ENCODE measurements around the gene MFGE8.
A peak's percentile ranks its signal among the peaks of the same experiment; 100 is the strongest.

MFGE8 gene

DNA sequence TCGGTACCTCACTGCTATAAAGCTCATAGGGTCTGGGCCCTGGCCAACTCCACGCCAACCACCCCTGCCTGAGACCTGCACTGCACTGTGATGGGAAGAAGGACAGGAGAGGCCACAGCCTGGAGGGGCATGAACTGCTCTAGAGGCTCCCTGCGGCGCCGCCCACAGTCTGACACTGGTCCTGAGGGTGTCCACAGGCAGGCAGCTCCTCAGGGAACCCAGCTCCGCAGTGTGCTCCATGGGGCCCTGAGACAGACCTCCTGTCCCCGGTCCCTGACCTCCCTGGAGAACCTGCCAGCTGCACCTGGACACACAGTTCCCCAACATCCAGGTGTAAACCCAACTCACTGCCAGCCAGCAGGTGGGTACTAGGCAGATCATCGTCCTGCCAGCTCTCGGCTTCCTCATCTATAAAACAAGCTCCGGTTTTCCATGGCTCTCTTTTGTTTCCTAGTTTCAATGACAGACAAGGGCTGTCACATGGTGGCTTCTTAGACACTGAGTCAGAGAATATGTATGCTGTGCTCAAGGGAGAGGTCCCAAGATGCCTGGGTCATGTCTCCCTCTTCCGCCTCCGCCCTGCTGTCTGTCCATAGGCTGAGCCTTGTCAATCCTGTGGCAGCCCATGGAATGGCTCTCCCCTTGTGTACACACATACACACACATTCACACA lies 12.7 kb downstream of the MFGE8 start:
- DNase-seq (ENCODE audit: low spot score), result peak; percentile 54

DNA sequence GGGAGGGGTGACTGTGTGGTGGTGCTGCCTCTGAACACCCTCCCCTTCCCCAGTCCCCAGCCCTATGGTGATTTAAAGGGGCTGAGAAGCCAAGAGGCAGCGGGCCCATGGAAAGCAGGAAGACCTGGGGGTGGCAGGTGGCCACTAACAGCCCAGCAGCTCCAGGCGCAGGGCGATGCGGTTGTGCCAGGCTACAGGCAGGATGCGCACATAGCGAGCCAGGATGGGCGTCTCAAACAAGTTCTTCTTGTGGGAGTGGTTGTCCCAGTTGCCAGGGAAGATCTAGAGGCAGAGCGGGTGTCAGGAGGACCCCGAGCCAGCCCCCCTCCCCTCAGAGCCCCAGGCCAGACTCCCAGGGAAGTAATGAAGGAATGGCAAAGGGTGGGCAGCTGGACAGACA lies 13.9 kb downstream of the MFGE8 start:
- DNase-seq (ENCODE audit: low spot score), result no peak

DNA sequence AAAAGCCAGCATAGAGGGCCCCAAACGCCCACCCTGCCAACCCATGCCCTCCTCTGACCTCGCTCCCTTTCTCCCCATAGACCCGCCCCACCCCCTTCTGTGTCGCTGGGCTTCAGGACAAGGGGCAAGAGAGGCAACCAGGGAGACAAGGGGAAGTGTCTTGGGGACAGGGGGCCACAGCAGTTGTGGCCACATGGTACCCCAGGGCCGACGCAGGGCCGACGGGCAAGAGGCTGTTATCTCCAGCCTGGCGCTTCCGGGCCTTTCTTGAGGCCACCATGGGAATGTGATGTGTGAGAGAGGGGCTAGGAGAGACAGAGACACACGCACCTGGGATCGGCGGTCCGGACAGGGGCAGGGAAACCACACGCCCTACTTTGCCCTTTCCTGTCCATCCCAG lies 14.4 kb downstream of the MFGE8 start:
- DNase-seq (ENCODE audit: low spot score), result no peak

DNA sequence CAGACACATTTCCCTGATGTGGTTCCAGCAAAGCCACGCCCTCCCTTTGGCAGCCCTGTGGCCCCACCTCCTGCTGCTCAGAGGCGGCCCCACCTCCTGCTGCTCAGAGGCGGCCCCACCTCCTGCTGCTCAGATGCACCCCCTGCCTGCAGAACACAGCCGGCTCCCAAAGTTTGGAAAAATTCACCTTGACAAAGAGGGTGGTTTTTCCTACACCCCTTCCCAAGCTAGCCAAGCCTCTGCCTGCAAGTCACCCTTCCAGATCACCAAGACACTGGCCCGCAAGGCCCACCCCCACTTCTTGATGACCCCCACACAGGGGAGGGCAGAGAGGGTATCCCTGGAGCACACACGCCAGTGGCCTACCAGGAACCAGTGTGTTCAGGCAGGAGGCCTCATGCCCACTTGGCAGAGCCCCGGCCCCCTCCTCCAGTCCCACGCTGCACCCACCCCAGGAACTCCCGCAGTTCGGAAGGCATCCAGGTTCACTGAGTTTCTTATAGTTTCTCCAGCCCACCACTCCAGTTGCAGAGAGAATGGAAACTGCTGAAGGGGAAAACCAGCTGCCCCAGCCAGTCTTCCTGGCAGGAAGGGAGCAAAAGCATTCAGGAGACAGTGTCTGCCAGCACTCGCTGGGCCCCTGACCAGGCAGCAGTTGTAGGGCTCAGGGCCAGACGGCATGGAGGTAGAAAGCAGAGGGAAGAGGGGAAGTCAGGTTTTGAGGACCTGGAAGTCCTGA lies 15.6 kb downstream of the MFGE8 start:
- peak; percentile 89 for DNase-seq (ENCODE audit: low spot score)

DNA sequence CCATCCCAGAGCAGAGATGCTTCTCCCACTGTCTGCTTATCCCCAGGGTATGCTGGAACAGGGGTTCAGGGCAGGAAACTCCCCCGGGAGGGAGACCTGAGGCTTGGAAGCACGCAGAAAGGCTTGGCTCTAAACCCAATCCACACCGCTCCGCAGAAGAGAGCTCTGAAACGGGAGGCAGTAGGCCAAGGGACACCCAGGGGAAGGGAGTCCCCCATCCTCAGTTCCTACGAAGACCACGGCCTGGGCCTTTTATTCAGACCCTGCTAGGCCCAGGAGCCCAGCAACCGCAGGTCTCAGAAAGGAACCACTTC lies 16.1 kb downstream of the MFGE8 start:
- DNase-seq (ENCODE audit: low spot score), result no peak

DNA sequence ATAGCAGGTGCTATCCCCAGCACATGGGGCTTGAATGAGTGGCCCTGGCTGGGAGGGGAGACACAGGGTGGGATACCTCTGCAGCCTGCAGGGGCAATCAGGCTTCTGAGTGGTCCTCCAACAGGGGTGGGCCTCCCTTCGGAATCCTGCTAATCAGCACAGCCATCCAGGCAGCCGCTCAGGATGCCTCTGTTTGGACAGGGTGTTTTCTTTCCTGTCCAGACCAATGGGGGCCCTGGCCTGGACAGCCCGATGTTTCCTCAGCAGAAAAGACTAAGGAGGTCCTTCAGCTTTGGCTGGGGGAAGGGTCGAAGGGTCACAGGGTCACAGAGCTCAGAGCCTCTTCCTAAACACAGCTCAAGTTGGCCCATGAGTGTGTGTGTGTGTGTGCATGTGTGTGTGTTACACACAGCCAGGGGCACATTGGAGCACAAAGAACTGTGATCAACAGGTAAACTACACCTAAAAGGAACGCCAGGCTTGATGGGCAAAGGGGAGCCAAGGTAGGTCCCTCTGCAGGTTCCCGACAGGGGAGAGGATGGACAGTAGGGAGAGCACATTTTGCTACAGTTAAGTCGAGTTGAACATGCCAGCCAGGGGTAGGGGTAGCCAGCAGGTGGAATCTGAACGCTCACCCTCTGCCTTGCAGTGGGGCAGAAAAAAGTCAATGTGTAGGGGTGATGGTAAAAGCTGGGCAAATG lies 16.7 kb downstream of the MFGE8 start:
- DNase-seq (ENCODE audit: low spot score), result no peak

DNA sequence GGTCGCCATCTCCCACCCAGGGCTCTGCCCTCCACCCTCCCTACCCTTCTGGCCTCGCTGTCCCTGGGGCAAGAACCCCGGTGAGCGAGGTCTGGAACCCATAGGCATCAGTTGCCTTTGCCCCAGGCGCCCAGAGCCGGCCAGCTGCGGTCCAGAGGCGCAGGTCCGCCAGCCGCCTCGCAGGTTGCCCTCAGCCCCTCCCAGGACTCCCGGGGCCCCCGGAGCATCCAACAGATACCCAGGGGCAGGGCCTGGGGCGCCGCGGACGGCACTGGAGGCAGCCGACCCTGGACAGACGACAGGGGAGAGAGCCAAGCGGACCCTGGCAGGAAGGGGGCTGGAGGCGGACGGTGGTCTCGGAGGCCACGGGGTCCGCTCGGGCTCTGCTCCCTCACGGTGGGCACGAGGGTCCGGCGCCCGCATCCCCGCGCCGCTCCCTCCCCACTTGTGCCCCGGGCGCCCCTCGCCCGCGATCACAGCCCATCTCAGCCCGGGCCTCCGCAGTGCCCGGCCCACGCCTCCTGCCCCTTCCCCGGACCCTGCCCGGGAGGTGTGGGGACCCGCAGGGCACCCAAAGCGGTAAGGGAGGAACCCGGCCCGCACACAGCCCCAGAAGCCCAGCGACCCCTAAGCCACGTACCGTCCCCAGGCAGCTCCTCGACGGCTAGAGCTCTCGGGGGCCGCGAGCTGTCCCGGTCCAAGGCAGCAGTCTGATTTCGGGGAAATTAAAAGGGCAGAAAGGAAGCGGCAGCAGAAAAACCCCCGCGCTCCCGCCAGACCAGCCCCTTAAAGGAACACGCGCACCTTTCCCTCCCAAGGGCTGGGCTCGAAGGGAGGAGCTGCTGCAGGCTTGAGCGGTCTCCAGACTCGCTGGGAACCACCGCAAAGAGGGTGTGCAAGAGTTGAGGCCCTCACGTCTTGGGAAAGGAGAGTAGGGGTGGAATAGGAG lies 18.1 kb downstream of the MFGE8 start, which contains the start of gene HAPLN3:
Gene HAPLN3 (minus strand): TSS at position 726 of the 949 bp plus-strand sequence. CDS start 8,246 bp downstream, outside the sequence.
- DNase-seq (ENCODE audit: low spot score), result peak; percentile 75

DNA sequence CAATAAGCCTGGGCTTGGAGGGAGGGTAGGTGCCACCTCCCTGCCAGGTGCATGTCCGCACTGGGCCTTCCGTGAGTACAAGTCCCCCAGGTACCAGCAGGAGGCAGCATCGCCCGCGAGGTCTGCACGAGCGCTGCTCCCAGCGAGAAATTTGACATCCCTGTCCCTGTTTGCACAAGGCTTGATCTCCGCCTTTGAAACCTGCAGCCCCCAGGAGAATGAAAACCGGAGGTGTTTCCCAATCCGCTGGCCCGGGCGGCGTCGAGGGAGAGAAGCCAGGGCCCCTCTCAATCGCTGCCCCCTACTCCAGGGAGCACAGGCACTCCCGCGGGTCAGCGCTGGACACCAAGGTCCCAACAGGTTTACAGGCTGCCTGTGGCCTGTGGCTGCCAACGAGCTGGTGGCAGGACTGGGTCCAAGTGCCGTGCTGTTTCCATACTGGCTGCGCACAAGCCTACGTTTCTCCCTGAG lies 18.8 kb downstream of the MFGE8 start:
- no peak for DNase-seq (ENCODE audit: low spot score)

DNA sequence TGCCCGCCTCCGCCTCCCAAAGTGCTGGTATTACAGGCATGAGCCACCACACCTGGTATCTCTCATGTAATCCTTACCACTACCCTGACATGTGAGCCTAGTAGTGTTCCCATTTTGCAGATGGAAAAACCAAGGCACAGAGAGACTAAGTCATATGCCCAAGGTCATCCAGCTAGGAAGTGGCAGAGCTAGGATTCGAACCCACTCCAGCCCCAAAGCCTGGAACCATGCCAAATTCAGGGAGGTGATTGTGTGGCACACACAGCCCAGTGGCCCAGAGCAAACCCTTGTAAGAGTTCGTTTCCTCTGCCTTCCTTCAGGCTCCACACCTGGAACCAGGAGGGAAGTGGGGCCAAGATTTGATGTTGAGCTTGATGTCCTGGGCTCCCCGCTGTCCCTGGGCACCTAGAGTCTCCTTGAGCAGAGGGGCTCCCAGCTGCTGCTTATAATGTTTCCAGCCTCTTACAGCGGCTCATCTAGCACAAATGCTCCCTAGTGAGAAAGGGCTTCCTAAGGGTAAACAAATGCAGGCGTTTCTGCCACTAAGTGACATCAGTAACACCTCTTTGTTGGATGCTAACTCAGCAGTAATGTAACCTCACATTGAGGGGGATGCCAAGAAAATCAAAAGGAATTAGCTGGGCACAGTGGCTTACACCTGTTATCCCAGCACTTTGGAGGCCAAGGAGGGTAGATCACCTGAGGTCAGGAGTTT lies 21.5 kb downstream of the MFGE8 start:
- DNase-seq (ENCODE audit: low spot score), result no peak

DNA sequence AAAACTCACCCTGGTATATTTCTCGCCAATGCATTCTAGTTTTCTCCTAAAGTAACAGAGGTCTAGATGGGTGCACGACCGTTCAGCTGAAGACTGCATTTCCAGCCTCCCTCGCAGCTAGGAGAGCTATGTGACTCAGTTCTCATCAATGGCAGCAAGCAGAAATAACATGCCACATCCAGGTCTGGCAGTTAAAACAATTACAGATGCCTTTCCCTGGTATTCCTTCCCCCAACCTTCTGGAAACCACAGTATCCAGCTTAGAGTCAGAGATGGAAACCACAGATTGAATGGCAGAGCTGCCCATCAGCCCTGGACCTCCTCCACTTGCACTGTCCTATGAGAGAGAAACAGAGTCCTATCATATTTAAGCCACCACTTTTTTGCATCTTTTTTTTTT lies 22.7 kb downstream of the MFGE8 start:
- no peak for DNase-seq (ENCODE audit: low spot score)

DNA sequence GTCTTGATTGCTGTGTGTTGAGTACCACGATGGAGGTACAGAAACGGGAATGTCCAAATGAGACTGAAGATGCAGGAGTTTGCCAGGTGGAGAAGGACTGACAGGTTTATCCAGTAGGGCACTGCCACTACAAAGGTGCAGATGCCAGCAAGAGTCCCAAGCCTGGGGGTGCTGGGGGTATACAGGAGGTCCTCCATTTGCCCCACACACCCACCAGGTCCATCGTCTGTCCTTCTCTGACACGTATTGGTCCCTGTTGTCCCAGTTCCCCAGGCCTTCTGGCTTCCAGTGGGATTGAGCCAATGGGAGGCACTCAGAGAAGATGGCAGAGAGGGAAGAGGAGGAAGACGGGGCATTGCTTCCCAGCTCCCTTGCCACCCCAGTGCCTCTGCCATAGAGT lies 24.5 kb downstream of the MFGE8 start:
- DNase-seq (ENCODE audit: low spot score), result no peak

DNA sequence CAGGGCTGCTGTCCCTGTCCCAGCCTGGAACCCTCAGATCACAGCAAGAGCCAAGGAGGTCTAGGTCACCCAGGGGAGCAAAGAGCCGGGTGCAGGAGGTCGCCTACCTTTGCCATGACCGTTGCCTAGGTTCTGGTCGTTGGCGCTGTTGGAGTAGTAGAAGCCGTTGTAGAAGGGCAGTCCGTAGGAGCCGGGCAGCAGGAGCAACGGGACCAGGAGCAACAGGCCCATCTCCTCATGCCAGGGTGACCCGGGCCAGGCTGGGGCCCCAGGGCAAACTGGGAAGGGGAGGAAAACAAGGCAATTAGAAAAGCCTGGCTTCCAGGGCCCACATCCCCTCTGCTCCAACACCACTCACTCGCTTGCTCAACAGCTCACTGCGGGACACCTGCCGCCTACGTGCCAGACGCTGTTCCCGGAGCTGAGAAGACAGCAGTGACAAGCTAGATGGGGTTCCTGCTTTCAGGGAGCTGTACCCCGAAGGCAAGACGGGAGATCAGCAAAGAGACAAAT lies 26.1 kb downstream of the MFGE8 start:
- no peak for DNase-seq (ENCODE audit: low spot score)

DNA sequence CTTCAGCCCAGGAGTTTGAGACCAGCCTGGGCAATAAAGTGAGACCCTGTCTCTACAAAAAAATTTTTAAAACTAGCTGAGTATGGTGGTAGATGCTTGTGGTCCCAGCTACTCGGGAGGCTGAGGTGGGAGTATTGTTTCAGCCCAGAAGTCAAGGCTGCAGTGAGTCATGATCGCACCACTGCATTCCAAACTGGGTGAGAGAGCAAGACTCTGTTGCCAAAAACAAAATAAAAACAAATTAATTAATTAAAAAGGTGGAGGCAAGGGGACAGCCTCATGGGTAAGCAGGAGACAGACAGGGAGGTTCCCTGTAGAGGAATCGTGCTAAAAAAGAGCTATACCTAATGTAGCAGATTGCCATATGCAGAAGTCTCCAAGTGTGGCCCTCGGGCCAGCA lies 30.4 kb downstream of the MFGE8 start:
- DNase-seq (ENCODE audit: low spot score), result no peak

DNA sequence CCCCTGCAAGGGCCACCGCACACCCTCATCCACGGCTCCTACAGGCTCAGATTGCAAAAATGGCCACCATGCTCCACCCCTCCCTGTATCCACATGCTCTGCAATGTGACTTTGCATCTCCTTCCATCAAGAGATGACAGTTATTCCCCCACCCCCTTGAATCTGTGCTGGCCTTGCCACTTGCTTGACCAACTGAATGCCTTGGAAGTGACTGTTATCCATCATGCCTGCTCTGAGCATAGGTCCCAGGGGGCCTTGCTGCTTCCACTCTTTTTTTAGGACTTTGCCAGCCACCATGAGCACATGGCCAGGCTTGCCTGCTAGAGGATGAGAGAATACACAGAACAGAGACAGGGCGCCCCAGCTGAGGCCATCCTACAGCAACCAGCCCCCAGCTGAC lies 31.4 kb downstream of the MFGE8 start:
- no peak for DNase-seq (ENCODE audit: low spot score)

DNA sequence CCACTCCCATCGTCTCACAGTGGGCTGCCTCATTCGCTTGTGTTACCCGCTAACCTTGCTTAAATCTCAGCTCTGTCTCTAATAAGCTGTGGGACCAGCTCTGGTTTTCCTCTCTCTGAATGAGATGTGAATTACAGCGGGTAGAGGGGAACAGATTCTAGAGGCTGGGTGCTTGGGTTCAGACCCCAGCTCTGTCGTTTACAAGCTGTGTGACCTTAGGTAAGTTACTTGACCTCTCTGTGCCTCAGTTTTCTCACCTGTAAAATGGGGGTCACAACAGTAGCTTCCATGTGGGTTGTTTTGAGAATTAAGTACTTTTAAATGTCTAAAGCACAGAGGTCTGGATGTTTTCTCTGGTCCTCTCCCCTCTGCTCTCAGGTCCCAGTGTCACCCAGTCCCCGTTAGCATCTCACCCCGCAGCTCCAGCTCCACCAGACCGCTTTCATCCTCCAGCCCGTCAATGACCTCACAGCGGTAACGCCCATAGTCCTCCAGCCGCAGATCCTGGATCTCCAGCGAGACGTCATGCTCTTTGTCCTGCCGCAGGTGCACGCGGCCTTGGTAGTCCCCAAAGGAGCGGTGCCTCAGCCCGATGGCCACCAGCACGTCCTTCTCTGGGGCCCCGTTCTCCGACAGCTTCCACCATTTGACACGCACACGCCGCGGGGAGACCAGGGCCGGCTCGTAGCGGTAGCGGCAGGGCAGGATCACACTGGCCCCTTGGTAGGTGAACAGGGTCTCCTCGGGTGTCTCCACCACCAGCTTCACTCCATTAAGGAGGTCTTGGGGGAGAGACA lies 32.0 kb downstream of the MFGE8 start:
- no peak for DNase-seq (ENCODE audit: low spot score)

DNA sequence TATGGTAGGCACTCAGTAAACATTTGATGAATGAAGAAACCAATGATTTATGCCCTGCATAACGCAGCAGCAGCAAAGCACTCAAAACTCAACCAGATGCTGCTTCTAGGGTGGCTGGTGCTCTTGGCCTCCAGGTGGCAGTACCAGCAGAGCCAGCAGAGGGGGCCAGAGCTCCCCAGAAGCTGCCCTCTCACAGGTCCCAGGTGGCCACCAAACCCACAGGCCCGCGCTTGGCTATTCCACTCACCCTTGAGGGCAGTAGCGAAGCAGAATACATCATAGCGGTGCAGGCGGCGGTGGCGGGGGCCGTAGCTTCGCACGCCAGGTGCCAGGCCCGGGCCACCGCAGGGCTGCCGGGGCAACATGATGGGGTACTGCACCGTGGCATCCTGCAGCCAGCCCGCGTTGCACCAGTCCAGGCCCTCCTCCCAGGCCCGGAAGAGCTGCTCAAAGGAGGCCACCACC lies 34.4 kb downstream of the MFGE8 start:
- peak; percentile 86 for DNase-seq (ENCODE audit: low spot score)

DNA sequence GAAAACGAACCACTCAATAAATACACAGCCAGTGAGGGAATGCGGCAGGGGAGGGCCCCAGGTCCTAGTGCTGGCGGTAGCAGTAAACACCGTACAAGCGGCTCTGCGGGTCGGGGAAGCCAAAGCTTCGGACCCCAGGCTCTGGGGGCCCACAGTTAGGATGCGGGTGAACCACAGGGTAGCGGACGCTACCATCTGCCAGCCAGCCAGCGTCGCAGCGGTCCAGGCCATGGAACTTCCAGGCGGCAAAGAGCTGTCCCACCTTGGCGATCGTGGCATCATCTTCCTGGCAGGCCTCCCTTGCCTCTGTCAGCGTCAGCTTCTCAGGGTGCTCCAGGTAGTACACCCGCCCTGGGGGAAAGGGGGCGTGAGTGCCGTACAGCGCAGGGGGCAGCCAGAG lies 35.3 kb downstream of the MFGE8 start:
- no peak for DNase-seq (ENCODE audit: low spot score)

DNA sequence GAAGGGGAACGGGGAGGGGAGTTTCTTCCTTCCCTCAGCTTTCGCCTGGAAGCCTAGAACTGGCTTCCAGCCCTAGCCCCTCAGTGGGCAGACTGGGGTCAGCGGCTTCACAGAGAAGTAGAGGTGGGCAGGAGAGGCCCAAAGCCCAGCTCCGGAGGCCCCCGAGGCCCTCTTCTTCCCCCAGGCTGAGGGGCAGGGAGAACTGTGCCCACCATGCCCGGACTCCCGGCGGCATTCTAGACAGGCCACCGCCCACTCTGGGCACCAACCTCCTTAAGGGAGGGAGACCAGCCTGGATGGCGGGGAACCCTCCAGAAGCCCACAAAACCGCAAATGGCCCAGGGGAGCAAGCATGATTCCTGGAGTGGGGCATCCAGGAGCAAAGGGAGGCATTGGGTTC lies 35.8 kb downstream of the MFGE8 start:
- no peak for DNase-seq (ENCODE audit: low spot score)

DNA sequence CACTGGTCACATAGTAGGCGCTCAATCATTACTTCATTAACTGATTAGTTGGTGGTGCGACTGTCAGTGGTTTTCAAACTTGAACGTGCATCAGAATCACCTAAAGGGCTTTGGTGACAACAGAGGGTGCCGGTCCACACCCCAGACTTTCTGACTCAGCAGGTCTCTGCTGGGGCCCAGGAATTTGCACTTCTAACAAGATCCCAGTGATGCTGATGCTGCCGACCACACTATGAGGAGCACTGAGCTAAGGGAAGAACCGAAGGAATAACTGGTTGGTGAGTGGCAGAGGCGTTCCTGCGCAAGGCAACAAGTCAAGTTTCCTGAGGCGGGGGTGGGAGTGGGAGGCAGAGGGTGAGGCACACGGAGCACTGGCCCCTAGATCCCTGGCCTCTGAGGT lies 36.6 kb downstream of the MFGE8 start:
- DNase-seq (ENCODE audit: low spot score), result no peak

DNA sequence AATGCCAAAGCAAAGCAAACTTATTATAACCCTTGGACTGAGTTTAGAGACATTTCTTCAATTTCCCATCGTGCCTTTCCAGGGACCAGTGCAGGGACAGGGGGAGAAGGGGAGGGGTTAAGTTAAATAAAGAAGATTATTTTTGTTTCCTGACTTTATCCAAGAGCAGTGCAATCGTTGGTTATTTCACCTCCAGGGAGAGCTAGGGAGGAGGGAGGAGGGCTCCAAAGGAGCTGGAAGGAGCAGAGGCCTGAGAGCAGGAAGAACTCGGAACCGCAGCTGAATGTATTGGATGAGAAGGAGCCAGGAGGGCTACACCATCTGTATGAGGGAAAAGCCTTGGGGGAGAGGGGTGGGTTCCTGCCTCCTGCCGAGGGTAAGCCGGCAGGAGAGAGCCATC lies 38.5 kb downstream of the MFGE8 start:
- DNase-seq (ENCODE audit: low spot score), result no peak
